ENCODE measurements around the gene CALM3. TPM values are rescaled to one million over a fixed set of nuclear protein-coding genes. Genes with fewer than 3 reads are reported as not detected.

The CALM3 gene
- total RNA-seq, 6 experiments from 2014 or later: 83.8 to 119 (median 92.2) TPM

GRCh38 chr19:46634656-46635218 is 33.6 kb downstream of the CALM3 start:
- Histone ChIP-seq H3K27me3 (peaks cover 0 to 8% of the 10 kb centered on the region in 2 donors), H3K4me1 (peaks cover 0 to 11% (median 0%) of the 10 kb centered on the region in 4 donors), H3K4me3 (no peak overlapping the region), H3K9me3 (no peaks in the 10 kb centered on the region), H3K36me3 (no peaks in the 10 kb centered on the region), H3K27ac (no peak overlapping the region)
- no peak for DNase-seq
- no peak for ATAC-seq
- TF ChIP-seq CTCF (IDR thresholded peaks at IDR 0.05): no peak
- TF ChIP-seq POLR2A (IDR thresholded peaks at IDR 0.05): no peak
- intact Hi-C loops (cut with DNase I): no loop called here
- 4% methylated on average over 20 of the region's 23 CpGs for WGBS (ENCODE audit: insufficient coverage, low coverage, low lambda C conversion rate, missing lambda C conversion rate)

GRCh38 chr19:46635920-46636761 is 35.0 kb downstream of the CALM3 start, which contains the start of gene GNG8:
Gene GNG8, minus strand, starts transcription at chr19:46636202. Its CDS starts 1,520 bp downstream, at chr19:46634682.
- Histone ChIP-seq H3K27ac (no peak within 1 kb of the TSS), H3K36me3 (no peaks in the 10 kb centered on the region), H3K4me1 (peaks cover 0 to 12% (median 0%) of the 10 kb centered on the region in 4 donors), H3K9me3 (no peaks in the 10 kb centered on the region), H3K4me3 (no peak within 1 kb of the TSS), H3K27me3 (peaks cover 0 to 13% of the 10 kb centered on the region in 2 donors)
- no peak for ATAC-seq
- no peak for DNase-seq
- intact Hi-C loops (cut with DNase I): no loop called here
- 32% methylated on average over 12 of the region's 34 CpGs for WGBS (ENCODE audit: insufficient coverage, low coverage, low lambda C conversion rate, missing lambda C conversion rate)
- TF ChIP-seq CTCF (IDR thresholded peaks at IDR 0.05): no peak
- TF ChIP-seq POLR2A (IDR thresholded peaks at IDR 0.05): no peak

- TF ChIP-seq POLR2A (IDR thresholded peaks at IDR 0.05) (no peak), CTCF (IDR thresholded peaks at IDR 0.05) (no peak)
- Histone ChIP-seq H3K4me3 (no peak overlapping the region), H3K4me1 (peaks cover 0 to 12% (median 0%) of the 10 kb centered on the region in 4 donors), H3K36me3 (no peaks in the 10 kb centered on the region), H3K9me3 (no peaks in the 10 kb centered on the region), H3K27me3 (peaks cover 0 to 13% of the 10 kb centered on the region in 2 donors), H3K27ac (no peak overlapping the region)
- WGBS (ENCODE audit: insufficient coverage, low coverage, low lambda C conversion rate, missing lambda C conversion rate): 70% methylated on average over 12 of the region's 14 CpGs
- DNase-seq: no peak
- intact Hi-C loops (cut with DNase I): no loop called here
- ATAC-seq: no peak
These were observed 36.1 kb downstream of the CALM3 start for GRCh38 chr19:46637224-46637623.

- peak overlapping the region in 1 of 3 donors; percentile 4 for H3K27ac ChIP-seq
These were observed 38.4 kb downstream of the CALM3 start for GRCh38 chr19:46639358-46640182.

More at GRCh38 chr19:46639358-46640182, 38.4 kb downstream of the CALM3 start:
- TF ChIP-seq POLR2A (IDR thresholded peaks at IDR 0.05) (no peak), CTCF (IDR thresholded peaks at IDR 0.05) (no peak)
- ATAC-seq: peak; percentile 11 to 49 (median 40)
- DNase-seq: peak in 2 of 3 donors; percentile 51 to 62
- WGBS (ENCODE audit: insufficient coverage, low coverage, low lambda C conversion rate, missing lambda C conversion rate): 11% methylated on average over 26 of the region's 49 CpGs
- peak overlapping the region; percentile 3 to 26 (median 11) for H3K4me3 ChIP-seq
- peaks cover 0 to 12% (median 0%) of the 10 kb centered on the region in 4 donors for H3K4me1 ChIP-seq
- intact Hi-C loops (cut with DNase I): no loop called here
- H3K27me3 ChIP-seq: peaks cover 0 to 13% of the 10 kb centered on the region in 2 donors
- no peaks in the 10 kb centered on the region for H3K36me3 ChIP-seq
- no peaks in the 10 kb centered on the region for H3K9me3 ChIP-seq
